Measurements from ENCODE around the gene MYO1B.

- TF ChIP-seq CTCF (IDR thresholded peaks at IDR 0.05) (no peak), ZFX (IDR thresholded peaks at IDR 0.05; ENCODE audit: borderline replicate concordance) (no peak)
These were observed 138.3 kb downstream of the MYO1B start for GRCh38 chr2:191383486-191383885.

Data from 22Rv1 (cell line).